ENCODE results near the gene CCDC57. TPM values are rescaled to one million over a fixed set of nuclear protein-coding genes. Genes with fewer than 3 reads are reported as not detected.

The CCDC57 gene
- total RNA-seq, 1 donor: 21.0 TPM

GRCh38 chr17:82058855-82059249 is 153.8 kb downstream of the CCDC57 start:
- H3K4me3 ChIP-seq (ENCODE audit: insufficient read depth, low read length): no peak overlapping the region
- H3K4me1 ChIP-seq (ENCODE audit: insufficient read depth, low read length): no peaks in the 10 kb centered on the region
- no peak overlapping the region for H3K27ac ChIP-seq (ENCODE audit: low read depth, low read length)
- peaks cover 16% of the 10 kb centered on the region for H3K79me2 ChIP-seq (ENCODE audit: insufficient read depth, low read length)
- H3K27me3 ChIP-seq (ENCODE audit: insufficient read depth, low read length): no peaks in the 10 kb centered on the region
- H3K36me3 ChIP-seq (ENCODE audit: insufficient read depth, low read length): peaks cover 50% of the 10 kb centered on the region
- H2AFZ ChIP-seq (ENCODE audit: low read length): no peak overlapping the region
- H3K4me2 ChIP-seq (ENCODE audit: insufficient read depth, low read length): no peak overlapping the region
- H4K20me1 ChIP-seq (ENCODE audit: insufficient read depth, low read length): peaks cover 3% of the 10 kb centered on the region
- no peaks in the 10 kb centered on the region for H3K9me3 ChIP-seq (ENCODE audit: low read depth, low read length)
- DNase-seq (ENCODE audit: insufficient read length, low spot score, missing footprints): peak; percentile 81
- no peak for TF ChIP-seq CTCF (IDR thresholded peaks at IDR 0.05; ENCODE audit: extremely low read depth, low read depth, low read length)

- H3K4me2 ChIP-seq (ENCODE audit: insufficient read depth, low read length): no peak overlapping the region
- peaks cover 3% of the 10 kb centered on the region for H4K20me1 ChIP-seq (ENCODE audit: insufficient read depth, low read length)
- H3K27me3 ChIP-seq (ENCODE audit: insufficient read depth, low read length): no peaks in the 10 kb centered on the region
- H3K4me1 ChIP-seq (ENCODE audit: insufficient read depth, low read length): peaks cover under 1% of the 10 kb centered on the region
- H3K27ac ChIP-seq (ENCODE audit: low read depth, low read length): no peak overlapping the region
- no peak for TF ChIP-seq CTCF (IDR thresholded peaks at IDR 0.05; ENCODE audit: extremely low read depth, low read depth, low read length)
- H3K9me3 ChIP-seq (ENCODE audit: low read depth, low read length): no peaks in the 10 kb centered on the region
- DNase-seq (ENCODE audit: insufficient read length, low spot score, missing footprints): peak; percentile 84
- H2AFZ ChIP-seq (ENCODE audit: low read length): no peak overlapping the region
- peaks cover 46% of the 10 kb centered on the region for H3K36me3 ChIP-seq (ENCODE audit: insufficient read depth, low read length)
- no peak overlapping the region for H3K4me3 ChIP-seq (ENCODE audit: insufficient read depth, low read length)
- peaks cover 16% of the 10 kb centered on the region for H3K79me2 ChIP-seq (ENCODE audit: insufficient read depth, low read length)
Measured at GRCh38 chr17:82058230-82058854, 154.3 kb downstream of the CCDC57 start.

- no peaks in the 10 kb centered on the region for H3K27me3 ChIP-seq (ENCODE audit: insufficient read depth, low read length)
- H2AFZ ChIP-seq (ENCODE audit: low read length): no peak overlapping the region
- peaks cover 12% of the 10 kb centered on the region for H3K4me1 ChIP-seq (ENCODE audit: insufficient read depth, low read length)
- H3K4me3 ChIP-seq (ENCODE audit: insufficient read depth, low read length): no peak overlapping the region
- H3K9me3 ChIP-seq (ENCODE audit: low read depth, low read length): no peaks in the 10 kb centered on the region
- H3K4me2 ChIP-seq (ENCODE audit: insufficient read depth, low read length): no peak overlapping the region
- H3K27ac ChIP-seq (ENCODE audit: low read depth, low read length): no peak overlapping the region
- H4K20me1 ChIP-seq (ENCODE audit: insufficient read depth, low read length): peaks cover 7% of the 10 kb centered on the region
- no peak for TF ChIP-seq CTCF (IDR thresholded peaks at IDR 0.05; ENCODE audit: extremely low read depth, low read depth, low read length)
- H3K36me3 ChIP-seq (ENCODE audit: insufficient read depth, low read length): peaks cover 37% of the 10 kb centered on the region
- H3K79me2 ChIP-seq (ENCODE audit: insufficient read depth, low read length): peaks cover 27% of the 10 kb centered on the region
- peak; percentile 91 for DNase-seq (ENCODE audit: insufficient read length, low spot score, missing footprints)
Measured at GRCh38 chr17:82056729-82057621, 155.7 kb downstream of the CCDC57 start.

All from osteoblast (primary cell).